H1 (cell line): ENCODE measurements around the gene C5orf58. TPM values are rescaled to one million over a fixed set of nuclear protein-coding genes. Genes with fewer than 3 reads are reported as not detected.

ENCODE experiments used
- ASH2L ChIP-seq: fragments of 200-600, 300-600 bp; sonication (generic); IDR thresholded peaks from one replicate; pipeline ENCODE4 v1.7.1; 2017; ENCODE audit warnings: low read length
- BACH1 ChIP-seq: IDR thresholded peaks from 2 replicates; pipeline ENCODE4 v1.6.1; 2012; ENCODE audit warnings: low read length, improper control_type of control experiment
- CBX8 ChIP-seq: fragments of 300-800, 300-1000 bp; sonication (generic); IDR thresholded peaks from 2 replicates; pipeline ENCODE4 v1.7.1; 2016; ENCODE audit warnings: low read depth, low read length, borderline replicate concordance
- EGR1 ChIP-seq: IDR thresholded peaks from 2 replicates; pipeline ENCODE4 v1.6.1; 2011; ENCODE audit warnings: low read depth, low read length, borderline replicate concordance
- FOSL1 ChIP-seq: IDR thresholded peaks from 2 replicates; pipeline ENCODE4 v1.6.1; 2011; ENCODE audit warnings: mild to moderate bottlenecking, low read depth, low read length, moderate library complexity; ENCODE audit not compliant: insufficient read depth
- POLR2A ChIP-seq, 2 experiments: IDR thresholded peaks; 1 replicate in 1 of 2; 2 replicates in 1 of 2; pipeline ENCODE4 v1.6.1; 2011; ENCODE audit warnings: low read depth in 2 of 2, low read length in 2 of 2, mild to moderate bottlenecking in 2 of 2; ENCODE audit errors: control extremely low read depth in 1 of 2
- TCF12 ChIP-seq: IDR thresholded peaks from 2 replicates; pipeline ENCODE4 v1.6.1; 2011; ENCODE audit warnings: low read depth, mild to moderate bottlenecking, low read length
- polyA plus RNA-seq, 7 experiments: library from polyadenylated mRNA; depleted of rRNA in 3 of 7; stranded (reverse) in 5 of 7; unstranded in 2 of 7; fragments of >200 nt in 5 of 7; fragments of 200-250 nt in 2 of 7; gene quantifications; 1 replicate in 5 of 7; 2 replicates in 1 of 7; 4 replicates in 1 of 7; pipeline versions ENCODE4 v1.2.1 to v1.2.3, GENCODE V29; 2011 to 2013; ENCODE audit warnings: missing spikeins in 2 of 7, mixed read lengths in 2 of 7
- total RNA-seq: library from RNA; stranded (reverse); fragmentation: NEBNext Ultra II Directional; extraction: Animal tissue kit (Norgen Biotek cat#: 25700); gene quantifications from 2 replicates; pipeline ENCODE4 v1.2.1, GENCODE V29; 2021
- TF ChIP-seq, protein P1 (sequence below): IDR thresholded peaks from 2 replicates; pipeline ENCODE4 v1.6.1; 2011; ENCODE audit warnings: low read length, improper control_type of control experiment

C5orf58 gene
- total and polyA plus RNA-seq, 2 of the 8 experiments (the other 6 are each of a cell fraction or from before 2014, with no cell fraction given): 0.24 to 1.6 TPM

DNA sequence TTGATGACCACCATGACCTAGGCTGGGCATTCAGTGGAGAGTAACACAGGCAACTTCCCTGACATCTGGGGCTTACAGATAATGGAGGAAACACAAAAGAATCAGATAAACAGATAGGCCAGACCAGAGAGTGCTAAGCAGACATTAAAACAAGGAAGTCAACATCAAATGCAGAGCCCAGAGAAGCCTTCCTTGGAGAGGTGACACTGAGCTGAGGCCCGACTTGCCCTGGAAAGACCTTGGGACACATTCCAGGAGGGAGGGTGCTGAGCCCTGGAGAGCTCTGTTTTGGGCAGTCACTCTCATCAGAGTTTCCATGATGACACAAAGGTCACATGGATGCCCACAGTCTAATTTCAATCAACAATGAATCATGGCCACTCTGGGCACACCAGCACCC, 31.9 kb upstream of the C5orf58 start (continued):
- TF ChIP-seq TCF12: no peak
- TF ChIP-seq EGR1: no peak
- TF ChIP-seq CBX8: no peak
- TF ChIP-seq POLR2A (IDR thresholded peaks at IDR 0.05; ENCODE audit: control extremely low read depth in 1 of 2, low read depth in 2 of 2, low read length in 2 of 2): no peak
- TF ChIP-seq, protein P1, sequence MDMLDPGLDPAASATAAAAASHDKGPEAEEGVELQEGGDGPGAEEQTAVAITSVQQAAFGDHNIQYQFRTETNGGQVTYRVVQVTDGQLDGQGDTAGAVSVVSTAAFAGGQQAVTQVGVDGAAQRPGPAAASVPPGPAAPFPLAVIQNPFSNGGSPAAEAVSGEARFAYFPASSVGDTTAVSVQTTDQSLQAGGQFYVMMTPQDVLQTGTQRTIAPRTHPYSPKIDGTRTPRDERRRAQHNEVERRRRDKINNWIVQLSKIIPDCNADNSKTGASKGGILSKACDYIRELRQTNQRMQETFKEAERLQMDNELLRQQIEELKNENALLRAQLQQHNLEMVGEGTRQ: no peak
- no peak for TF ChIP-seq BACH1
- no peak for TF ChIP-seq FOSL1
- no peak for TF ChIP-seq ASH2L
